GM12878 (cell line): ENCODE results near the gene CTDNEP1. TPM values are rescaled to one million over a fixed set of nuclear protein-coding genes. Genes with fewer than 3 reads are reported as not detected.

Experiments
- ATAC-seq: fragments of 200-7000 bp; cut with Tn5 transposase; 3 replicates; pipeline ENCODE4 v1.9.1; 2020; ENCODE audit warnings: mild to moderate bottlenecking, moderate library complexity
- BruUV-seq: library from RNA; stranded (reverse); fragments of 400-500 nt; replicated peaks from 2 replicates; lab custom pipeline; 2021; lab: Mats Ljungman, UMichigan
- CTCF ChIA-PET: fragments of 300-600 bp; sonication (Branson Sonifier 250); formaldehyde crosslinking; extraction: SDS; loops from one replicate; lab custom pipeline; 2021; ENCODE audit warnings: inconsistent platforms; lab: Yijun Ruan, JAX
- POLR2A ChIA-PET: fragments of 350-600 bp; formaldehyde crosslinking; extraction: SDS; loops from one replicate; lab custom pipeline; 2021; ENCODE audit warnings: inconsistent platforms; lab: Charles Lee
- RAD21 ChIA-PET: fragments of 300-600 bp; sonication (Branson Sonifier 250); formaldehyde crosslinking; loops from one replicate; lab custom pipeline; 2023; ENCODE audit warnings: antibody characterized with exemption; ENCODE audit not compliant: unreplicated experiment; lab: Charles Lee
- SMC1A ChIA-PET: fragments of 300-600 bp; sonication (Branson Sonifier 250); formaldehyde crosslinking; loops from one replicate; lab custom pipeline; 2023; ENCODE audit not compliant: unreplicated experiment, uncharacterized antibody; lab: Charles Lee
- DNase-seq: peaks from one replicate; pipeline ENCODE4 v3.0.0-alpha.2; 2011; ENCODE audit warnings: low read depth, low spot score
- FAIRE-seq: peaks from 3 replicates; lab custom pipeline; 2011; peaks lifted over from hg19 to GRCh38; lab: Jason Lieb, UNC
- H2AFZ ChIP-seq: 2 replicates; pipeline ENCODE4 v1.6.0; 2011; ENCODE audit warnings: low read depth, low read length, control low read depth; ENCODE audit not compliant: control insufficient read depth
- H3K27ac ChIP-seq: 2 replicates; pipeline ENCODE4 v1.5.1; 2011; ENCODE audit warnings: control low read depth; ENCODE audit not compliant: control insufficient read depth, insufficient read depth
- H3K27me3 ChIP-seq, 2 experiments: replicated peaks in 1 of 2; 2 replicates each; pipeline versions ENCODE4 v1.6.0 to v1.6.1; 2011; ENCODE audit warnings: low read length in 1 of 2; ENCODE audit not compliant: control insufficient read depth in 2 of 2, insufficient read depth in 2 of 2
- H3K36me3 ChIP-seq, 2 experiments: 2 replicates each; pipeline ENCODE4 v1.5.1; 2011; ENCODE audit warnings: low read length in 1 of 2; ENCODE audit not compliant: control insufficient read depth in 2 of 2, insufficient read depth in 2 of 2
- H3K4me1 ChIP-seq: 2 replicates; pipeline ENCODE4 v1.6.1; 2011; ENCODE audit warnings: mild to moderate bottlenecking, low read length, moderate library complexity, mixed read lengths; ENCODE audit not compliant: control insufficient read depth, insufficient read depth
- H3K4me2 ChIP-seq: 2 replicates; pipeline ENCODE4 v1.6.0; 2011; ENCODE audit warnings: control low read depth; ENCODE audit not compliant: control insufficient read depth, insufficient read depth
- H3K4me3 ChIP-seq: fragments of 200-600 bp; sonication (generic); 2 replicates; pipeline ENCODE4 v1.5.1; 2016
- H3K79me2 ChIP-seq: 2 replicates; pipeline ENCODE4 v1.6.0; 2011; ENCODE audit warnings: low read length; ENCODE audit not compliant: control insufficient read depth, insufficient read depth
- H3K9ac ChIP-seq: 2 replicates; pipeline ENCODE4 v1.8.0; 2011; ENCODE audit warnings: low read length, control low read depth, mixed read lengths; ENCODE audit not compliant: control insufficient read depth, insufficient read depth
- H3K9me3 ChIP-seq: replicated peaks from 3 replicates; pipeline ENCODE4 v1.5.1; 2011; ENCODE audit warnings: mild to moderate bottlenecking, low read length; ENCODE audit not compliant: control insufficient read depth, insufficient read depth
- H4K20me1 ChIP-seq: 2 replicates; pipeline ENCODE4 v1.6.0; 2011; ENCODE audit not compliant: control insufficient read depth, insufficient read depth
- ETV6 ChIP-seq, 2 experiments: fragments of 450-650 bp in 1 of 2; IDR thresholded peaks in 1 of 2; conservative IDR thresholded peaks in 1 of 2; 2 replicates each; pipeline ENCODE4 v1.6.1; 2014; ENCODE audit warnings: antibody characterized with exemption in 1 of 2, borderline replicate concordance in 1 of 2, low read depth in 1 of 2, mild to moderate bottlenecking in 1 of 2, moderate library complexity in 1 of 2
- FOXM1 ChIP-seq: IDR thresholded peaks from 2 replicates; pipeline ENCODE4 v1.6.1; 2012; ENCODE audit warnings: low read depth, mild to moderate bottlenecking, inconsistent platforms, low read length, moderate library complexity
- HDGF ChIP-seq: fragments of 450-650 bp; IDR thresholded peaks from 2 replicates; pipeline ENCODE4 v1.6.1; 2016; ENCODE audit warnings: antibody characterized with exemption
- KLF5 ChIP-seq: fragments of 450-650 bp; IDR thresholded peaks from 2 replicates; pipeline ENCODE4 v1.6.1; 2014; ENCODE audit warnings: mild to moderate bottlenecking; ENCODE audit not compliant: partially characterized antibody
- NKRF ChIP-seq: fragments of 450-650 bp; conservative IDR thresholded peaks from 2 replicates; pipeline ENCODE4 v1.6.1; 2017; ENCODE audit warnings: mild to moderate bottlenecking, moderate library complexity
- POLR2A ChIP-seq: IDR thresholded peaks from 2 replicates; pipeline ENCODE4 v1.6.1; 2011; ENCODE audit warnings: low read depth, mild to moderate bottlenecking, low read length
- POLR2AphosphoS2 ChIP-seq: IDR thresholded peaks from 2 replicates; pipeline ENCODE4 v1.6.1; 2011; ENCODE audit warnings: low read depth, mild to moderate bottlenecking, low read length, improper control_type of control experiment, moderate library complexity
- SP1 ChIP-seq: IDR thresholded peaks from one replicate; pipeline ENCODE4 v1.6.1; 2011; ENCODE audit warnings: low read depth, low read length
- SUPT20H ChIP-seq: IDR thresholded peaks from 2 replicates; pipeline ENCODE4 v1.6.1; 2011; ENCODE audit warnings: low read depth, mild to moderate bottlenecking, low read length, moderate library complexity, borderline replicate concordance; ENCODE audit not compliant: control insufficient read depth
- ZNF687 ChIP-seq: fragments of 450-650 bp; IDR thresholded peaks from 2 replicates; pipeline ENCODE4 v1.6.1; 2017; ENCODE audit warnings: mild to moderate bottlenecking, moderate library complexity
- WGBS: methylation state at CpG from one replicate; pipeline ENCODE4 v1.1.6; 2016; ENCODE audit warnings: low lambda C conversion rate; ENCODE audit not compliant: insufficient replicate concordance, insufficient coverage; ENCODE audit errors: missing lambda C conversion rate; 5-methylcytosine and 5-hydroxymethylcytosine counted together
- in situ Hi-C: fragments of 300-500 bp; cut with MboI; formaldehyde crosslinking; loops from 9 replicates; pipeline ENCODE4 v1.14.3; 2018; ENCODE audit warnings: mixed read lengths
- intact Hi-C: fragments of 100-400 bp; cut with micrococcal nuclease; formaldehyde crosslinking; loops from one replicate; pipeline ENCODE4 v1.14.2; 2022; ENCODE audit not compliant: unreplicated experiment
- polyA plus RNA-seq, 11 experiments: library from polyadenylated mRNA; depleted of rRNA in 4 of 11; unstranded in 6 of 11; stranded (reverse) in 5 of 11; fragments of >200 nt; fragmentation: Nextera tagmentation in 4 of 11; fragmentation: Illumina TruSeq in 1 of 11; extraction: Ambion mirVana in 4 of 11; extraction: Trizol in 1 of 11; gene quantifications; 1 replicate in 1 of 11; 2 replicates in 10 of 11; pipeline versions ENCODE4 v1.2.1 to v1.2.3, GENCODE V29; 2011 to 2016; ENCODE audit warnings: inconsistent platforms in 2 of 11, missing spikeins in 2 of 11, low read depth in 1 of 11
- total RNA-seq, 4 experiments: library from RNA; depleted of rRNA in 3 of 4; stranded (reverse); fragments of >200 nt in 3 of 4; fragmentation: Illumina TruSeq in 1 of 4; extraction: Trizol in 1 of 4; gene quantifications; 2 replicates each; pipeline versions ENCODE4 v1.2.1 to v1.2.3, GENCODE V29; 2013 to 2021
- TF ChIP-seq, protein P1 (sequence below): fragments of 450-650 bp; IDR thresholded peaks from 2 replicates; pipeline ENCODE4 v1.6.1; 2017; ENCODE audit warnings: mild to moderate bottlenecking, low read depth, inconsistent platforms; ENCODE audit not compliant: poor library complexity, severe bottlenecking

CTDNEP1 gene
- total and polyA plus RNA-seq, 10 of the 15 experiments (the other 5 are each of a cell fraction or from before 2014, with no cell fraction given): 23.7 to 176 (median 30.3) TPM

DNA sequence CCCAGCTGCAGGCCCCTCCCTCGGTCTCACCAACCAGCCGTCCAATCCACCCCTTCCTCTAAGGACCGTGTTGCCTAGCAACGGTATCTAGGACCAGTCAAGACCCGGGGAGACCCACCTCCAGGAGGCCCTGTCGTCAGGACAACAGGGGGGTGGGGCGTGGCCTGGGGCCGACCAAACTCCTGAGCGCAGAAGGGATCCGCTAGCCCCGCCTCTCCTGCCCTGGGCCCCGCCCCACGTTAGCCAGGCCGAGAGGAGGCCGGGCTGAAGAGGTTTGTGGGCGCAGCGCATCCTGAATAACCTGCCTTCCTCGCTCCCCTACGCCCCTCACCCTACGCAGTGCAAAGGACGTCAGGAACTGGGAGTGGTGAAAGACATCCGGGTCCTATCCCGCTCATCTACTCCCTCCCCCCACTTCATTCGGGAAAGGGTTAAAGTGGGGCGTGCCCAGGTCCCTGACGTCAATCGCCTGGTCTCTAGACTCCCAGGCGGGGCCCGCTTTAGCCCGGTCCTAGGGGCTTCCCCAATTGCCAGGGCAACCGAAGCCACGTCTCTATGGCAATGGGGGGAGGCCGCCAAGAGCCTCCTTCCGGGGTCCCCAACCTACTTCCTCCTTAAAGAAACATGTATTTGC, 46.6 kb downstream of the CTDNEP1 start:
- peak; percentile 96 for ATAC-seq
- peak; percentile 67 for DNase-seq
- ChIA-PET RAD21 (no interaction called here), CTCF (interaction anchor here (2.0 kb wide), 1 partner anchor 16 kb away, joined by 7 read pairs; the partner anchor contains the start of genes ACADVL and DLG4), POLR2A (interaction anchor here (0.5 to 0.6 kb wide), 2 partner anchors 37 to 59 kb away, joined by 4 to 6 read pairs; no protein-coding TSS in a partner anchor), SMC1A (no interaction called here)
- FAIRE-seq: peak; percentile 97
- in situ Hi-C loops: no loop called here
- Histone ChIP-seq H3K27ac (peak overlapping the region; percentile 62), H2AFZ (peak overlapping the region; percentile 89), H3K27me3 (no peaks in the 10 kb centered on the region), H3K9me3 (no peaks in the 10 kb centered on the region), H3K4me3 (peak overlapping the region; percentile 68), H4K20me1 (no peaks in the 10 kb centered on the region), H3K36me3 (no peaks in the 10 kb centered on the region), H3K79me2 (no peaks in the 10 kb centered on the region), H3K4me2 (peak overlapping the region; percentile 88), H3K9ac (peak overlapping the region; percentile 45), H3K4me1 (peaks cover 6% of the 10 kb centered on the region; the same call in 1 of the 2 replicates)
- 1% methylated on average over 34 of the region's 34 CpGs for WGBS
- intact Hi-C loops: loop anchor here (1.0 kb wide), 1 partner anchor 9 kb away; no protein-coding TSS in a partner anchor
- BruUV-seq: no TSS peak
- TF ChIP-seq POLR2A: peak; percentile 47; the same call in 1 of the 2 replicates
- TF ChIP-seq SP1: peak; percentile 77
- TF ChIP-seq ETV6 (conservative IDR thresholded peaks at IDR 0.05 in 1 of 2, IDR thresholded peaks at IDR 0.05 in 1 of 2; ENCODE audit: borderline replicate concordance in 1 of 2, low read depth in 1 of 2): no peak
- TF ChIP-seq SUPT20H: no peak
- TF ChIP-seq HDGF: peak; percentile 73
- no peak for TF ChIP-seq NKRF
- TF ChIP-seq, protein P1, sequence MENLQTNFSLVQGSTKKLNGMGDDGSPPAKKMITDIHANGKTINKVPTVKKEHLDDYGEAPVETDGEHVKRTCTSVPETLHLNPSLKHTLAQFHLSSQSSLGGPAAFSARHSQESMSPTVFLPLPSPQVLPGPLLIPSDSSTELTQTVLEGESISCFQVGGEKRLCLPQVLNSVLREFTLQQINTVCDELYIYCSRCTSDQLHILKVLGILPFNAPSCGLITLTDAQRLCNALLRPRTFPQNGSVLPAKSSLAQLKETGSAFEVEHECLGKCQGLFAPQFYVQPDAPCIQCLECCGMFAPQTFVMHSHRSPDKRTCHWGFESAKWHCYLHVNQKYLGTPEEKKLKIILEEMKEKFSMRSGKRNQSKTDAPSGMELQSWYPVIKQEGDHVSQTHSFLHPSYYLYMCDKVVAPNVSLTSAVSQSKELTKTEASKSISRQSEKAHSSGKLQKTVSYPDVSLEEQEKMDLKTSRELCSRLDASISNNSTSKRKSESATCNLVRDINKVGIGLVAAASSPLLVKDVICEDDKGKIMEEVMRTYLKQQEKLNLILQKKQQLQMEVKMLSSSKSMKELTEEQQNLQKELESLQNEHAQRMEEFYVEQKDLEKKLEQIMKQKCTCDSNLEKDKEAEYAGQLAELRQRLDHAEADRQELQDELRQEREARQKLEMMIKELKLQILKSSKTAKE: no peak
- no peak for TF ChIP-seq FOXM1
- TF ChIP-seq KLF5: peak; percentile 71
- no peak for TF ChIP-seq ZNF687
- TF ChIP-seq POLR2AphosphoS2: no peak
